Measurements from ENCODE around the gene MRPS18A.

MRPS18A gene

GRCh38 chr6:43698584-43699349 lies 11.2 kb upstream of the MRPS18A start:
- peak; percentile 61 for DNase-seq (ENCODE audit: low read depth)

- DNase-seq (ENCODE audit: low read depth), result no peak
These were observed 9.8 kb upstream of the MRPS18A start for GRCh38 chr6:43697421-43697820.

DNA sequence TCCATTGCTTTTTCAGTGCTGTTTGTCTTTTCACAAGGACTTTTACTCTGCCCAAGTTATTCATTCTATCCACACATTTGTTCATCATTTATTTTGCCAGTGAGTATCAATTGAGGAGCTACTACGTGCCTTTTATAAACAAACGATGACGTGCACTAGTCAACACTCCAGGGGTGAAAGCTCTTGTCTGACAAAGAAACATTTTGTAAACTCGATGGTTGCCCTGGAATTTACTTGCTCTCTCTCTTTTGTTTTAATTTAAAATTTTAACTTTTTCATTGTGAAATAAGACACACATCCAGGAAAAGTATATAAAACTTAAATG lies 8.3 kb upstream of the MRPS18A start:
- DNase-seq (ENCODE audit: low read depth), result no peak

- no peak for DNase-seq (ENCODE audit: low read depth)
These were observed 7.8 kb upstream of the MRPS18A start for GRCh38 chr6:43695215-43695966.

- DNase-seq (ENCODE audit: low read depth), result no peak
These were observed 1.8 kb upstream of the MRPS18A start for GRCh38 chr6:43689421-43689820.

GRCh38 chr6:43687079-43687436 lies 533 bp downstream of the MRPS18A start:
- DNase-seq (ENCODE audit: low read depth), result no peak

- no peak for DNase-seq (ENCODE audit: low read depth)
These were observed 3.7 kb downstream of the MRPS18A start for GRCh38 chr6:43683708-43684455.

DNA sequence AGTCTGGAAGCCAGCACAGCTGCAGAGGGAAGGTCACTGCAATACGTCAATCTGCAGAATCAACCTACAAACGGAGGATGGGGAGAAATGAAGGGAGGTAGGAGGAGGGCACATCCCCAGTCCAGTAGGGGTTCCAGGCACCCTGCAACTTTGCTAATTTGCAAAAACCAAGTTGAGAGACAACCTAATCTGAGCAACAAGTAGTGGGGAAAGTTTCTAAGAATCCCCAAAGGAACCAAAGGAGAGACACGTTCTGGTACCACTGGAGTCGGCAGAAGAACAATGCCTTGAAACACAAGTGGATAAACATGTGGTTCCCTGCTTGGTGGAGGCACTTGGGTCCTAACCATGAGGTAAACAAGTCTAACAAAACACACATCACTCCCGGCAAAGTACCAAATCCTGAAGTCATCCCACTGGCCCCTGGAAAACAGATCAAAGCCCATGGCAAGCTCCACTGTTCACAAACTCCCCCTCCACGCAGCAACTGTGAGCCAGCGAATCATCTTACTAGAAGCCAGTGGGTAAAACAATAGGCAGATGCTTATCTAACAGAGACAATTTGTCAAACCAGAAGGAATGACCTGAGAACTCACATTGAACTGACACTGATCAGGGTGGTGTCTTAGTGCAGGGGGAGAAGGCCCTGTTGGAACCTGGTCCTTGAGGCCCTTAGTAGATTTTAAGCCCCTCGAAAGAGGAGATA lies 4.7 kb downstream of the MRPS18A start:
- no peak for DNase-seq (ENCODE audit: low read depth)

DNA sequence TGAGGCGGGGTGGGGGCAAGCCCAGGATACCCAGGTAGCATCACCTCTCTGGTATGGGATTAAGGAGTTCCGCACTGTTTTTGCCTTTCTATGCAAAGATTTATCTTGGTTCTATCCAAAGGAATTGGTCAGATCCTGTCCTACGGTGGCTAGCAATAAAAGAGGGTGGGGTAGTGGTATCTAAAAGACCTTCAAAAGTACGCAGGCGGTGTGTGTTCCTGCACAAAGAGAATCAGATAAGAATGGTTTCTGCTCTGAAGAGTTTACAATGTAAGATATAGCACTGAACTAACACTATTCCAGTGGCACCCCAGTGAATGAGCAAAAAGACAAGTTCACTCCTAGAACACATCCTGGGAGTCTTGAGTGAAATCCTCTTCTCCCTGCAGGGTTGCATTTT lies 6.3 kb downstream of the MRPS18A start:
- no peak for DNase-seq (ENCODE audit: low read depth)

- DNase-seq (ENCODE audit: low read depth), result no peak
These were observed 7.0 kb downstream of the MRPS18A start for GRCh38 chr6:43680308-43681200.

DNA sequence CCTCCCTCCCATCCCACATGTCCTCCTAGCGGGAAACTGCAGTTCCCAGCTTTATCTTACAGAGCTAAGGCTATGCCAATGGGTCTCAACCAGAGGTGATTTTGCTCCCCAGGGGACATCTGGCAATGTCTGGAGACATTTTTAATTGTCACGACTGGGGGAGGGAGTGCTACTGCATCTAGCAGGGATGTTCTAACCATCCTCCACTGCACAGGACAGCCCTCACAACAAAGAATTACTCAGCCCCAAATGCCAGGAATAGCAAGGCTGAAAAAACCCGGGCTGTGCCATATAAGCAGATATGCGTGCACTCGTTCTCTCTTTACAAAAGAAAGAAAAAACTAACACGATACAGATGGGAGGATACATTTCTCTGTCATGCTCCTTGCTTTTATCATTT lies 8.5 kb downstream of the MRPS18A start:
- DNase-seq (ENCODE audit: low read depth), result no peak

- DNase-seq (ENCODE audit: low read depth), result no peak
These were observed 9.2 kb downstream of the MRPS18A start for GRCh38 chr6:43678341-43678740.

DNA sequence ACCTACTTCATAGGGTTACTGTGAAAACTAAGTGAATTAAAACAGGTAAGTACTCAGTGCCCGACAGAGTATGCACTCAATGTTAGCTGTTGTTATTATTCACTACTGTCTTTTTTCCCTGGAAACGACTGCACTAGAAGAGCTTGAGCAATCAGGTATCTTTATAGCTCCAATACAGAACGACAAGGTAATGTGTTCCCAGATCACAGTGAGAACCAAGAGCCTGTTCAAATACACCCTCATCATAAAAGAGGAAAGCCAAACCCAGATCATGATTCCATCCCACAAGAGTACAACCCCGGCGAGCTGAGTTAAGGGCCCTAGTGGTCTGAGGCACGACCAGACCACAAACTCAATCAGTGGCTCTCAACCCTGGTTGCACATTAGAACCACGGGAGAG lies 9.8 kb downstream of the MRPS18A start:
- DNase-seq (ENCODE audit: low read depth), result no peak

DNA sequence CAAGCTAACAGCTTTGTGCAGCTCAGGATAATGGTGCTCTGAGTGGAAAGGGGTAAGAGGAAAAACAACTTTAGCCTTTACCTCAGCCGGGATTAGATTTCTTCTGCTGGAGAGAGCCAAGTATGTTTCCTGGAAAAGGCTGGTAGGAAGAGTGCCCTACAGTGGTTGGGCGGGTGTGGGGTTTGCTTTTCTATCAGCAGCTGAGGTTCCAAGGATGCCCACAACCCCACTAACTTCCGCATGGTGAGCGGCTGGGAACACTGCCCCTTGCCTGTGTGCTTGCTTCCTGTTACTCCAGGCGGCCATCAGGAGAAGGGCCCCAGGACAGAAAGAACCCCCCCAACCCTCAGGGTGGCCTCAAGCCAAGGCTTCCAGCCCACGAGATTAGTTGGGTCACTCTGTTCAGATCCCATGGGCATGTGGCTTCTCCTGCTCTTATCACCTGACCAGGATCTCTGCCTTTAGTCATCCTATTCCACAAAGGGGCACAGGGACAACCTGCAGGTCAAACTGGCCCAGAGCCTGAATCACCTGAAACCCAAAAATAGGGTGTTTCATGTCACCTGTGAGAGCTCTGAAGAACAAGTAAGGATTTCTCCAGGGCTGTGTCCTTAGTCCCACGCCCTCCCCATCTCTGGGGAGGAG lies 10.5 kb downstream of the MRPS18A start:
- no peak for DNase-seq (ENCODE audit: low read depth)

GRCh38 chr6:43674921-43675320 lies 12.7 kb downstream of the MRPS18A start:
- no peak for DNase-seq (ENCODE audit: low read depth)

- no peak for DNase-seq (ENCODE audit: low read depth)
These were observed 13.3 kb downstream of the MRPS18A start for GRCh38 chr6:43674291-43674690.

DNA sequence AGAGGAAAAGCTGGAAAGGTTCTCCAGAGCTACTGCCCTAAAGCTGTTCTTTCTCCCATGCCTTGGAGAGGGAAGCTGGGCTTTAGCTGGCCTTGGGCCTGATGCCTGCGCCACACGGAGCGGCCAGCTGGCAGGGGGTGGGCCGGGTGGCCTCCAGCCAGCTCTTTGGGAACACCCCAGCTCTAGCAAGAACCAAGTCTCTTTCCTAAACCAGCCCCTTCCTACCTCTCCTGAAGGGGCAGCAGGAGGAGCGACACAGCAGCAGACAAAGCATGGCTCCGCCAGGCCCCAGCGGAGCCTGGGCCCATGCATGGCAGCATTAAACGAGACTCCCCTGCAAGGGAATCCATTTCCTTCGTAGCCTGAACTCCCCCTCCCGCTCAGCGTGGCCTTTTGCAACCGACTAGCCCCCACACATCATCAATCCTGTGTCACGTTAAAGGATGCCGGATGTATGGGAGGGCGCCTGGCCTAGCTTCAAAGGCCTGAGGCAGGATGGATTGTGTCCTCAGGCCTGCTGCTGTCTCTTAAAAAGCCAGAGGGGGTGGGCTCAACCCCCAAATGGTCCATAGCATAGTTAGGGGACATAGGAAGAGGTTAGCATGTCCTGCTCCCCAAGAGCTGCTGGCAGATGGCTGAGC lies 14.0 kb downstream of the MRPS18A start:
- no peak for DNase-seq (ENCODE audit: low read depth)

DNA sequence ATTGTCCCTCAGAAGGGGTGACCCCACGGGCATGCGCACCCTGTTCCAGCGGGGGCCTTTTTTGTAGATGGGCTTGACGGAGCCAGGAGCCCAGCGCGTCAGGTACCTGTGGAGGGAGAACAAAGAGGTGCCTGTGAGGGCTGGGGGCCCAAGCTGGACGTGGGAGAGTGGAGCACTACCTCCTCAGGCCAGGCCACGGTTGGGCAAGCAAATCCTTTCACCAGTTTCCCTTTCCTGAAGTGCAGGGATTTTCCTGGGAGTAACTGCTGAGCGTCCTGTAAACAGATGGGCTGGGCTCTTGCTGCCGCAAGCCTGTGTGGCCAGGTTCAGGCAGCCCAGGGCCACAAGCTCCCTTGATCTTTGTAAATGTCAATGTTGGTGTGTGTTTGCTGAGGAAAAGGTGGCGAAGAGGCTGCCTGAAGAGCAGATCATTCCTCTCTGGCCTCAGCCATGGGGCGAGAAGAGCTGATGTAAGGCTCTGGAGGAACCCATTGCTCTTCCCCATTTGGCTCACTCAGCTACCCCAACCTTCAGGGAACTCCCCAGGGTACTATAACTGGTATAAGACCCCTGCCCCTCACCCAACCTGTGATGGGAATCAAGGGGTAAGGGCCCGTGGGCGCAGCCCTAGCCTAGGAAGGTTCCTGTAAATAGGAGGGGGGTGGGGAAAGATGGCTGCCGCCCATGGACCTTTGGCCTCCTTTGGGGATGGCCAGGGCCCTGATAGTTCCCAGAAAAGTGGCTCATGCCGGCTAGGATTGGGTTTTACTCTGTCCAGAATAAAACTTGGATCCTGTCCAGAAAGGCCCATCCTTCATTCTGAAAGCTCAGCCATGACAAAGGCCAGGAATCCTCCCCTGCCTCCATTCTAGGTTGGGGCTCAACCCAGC lies 15.5 kb downstream of the MRPS18A start:
- DNase-seq (ENCODE audit: low read depth), result no peak

GRCh38 chr6:43671011-43671800 lies 16.4 kb downstream of the MRPS18A start:
- DNase-seq (ENCODE audit: low read depth), result no peak

All from amniotic epithelial cell (primary cell).